ENCODE measurements around the gene DTNA.

- TF ChIP-seq, protein P1, sequence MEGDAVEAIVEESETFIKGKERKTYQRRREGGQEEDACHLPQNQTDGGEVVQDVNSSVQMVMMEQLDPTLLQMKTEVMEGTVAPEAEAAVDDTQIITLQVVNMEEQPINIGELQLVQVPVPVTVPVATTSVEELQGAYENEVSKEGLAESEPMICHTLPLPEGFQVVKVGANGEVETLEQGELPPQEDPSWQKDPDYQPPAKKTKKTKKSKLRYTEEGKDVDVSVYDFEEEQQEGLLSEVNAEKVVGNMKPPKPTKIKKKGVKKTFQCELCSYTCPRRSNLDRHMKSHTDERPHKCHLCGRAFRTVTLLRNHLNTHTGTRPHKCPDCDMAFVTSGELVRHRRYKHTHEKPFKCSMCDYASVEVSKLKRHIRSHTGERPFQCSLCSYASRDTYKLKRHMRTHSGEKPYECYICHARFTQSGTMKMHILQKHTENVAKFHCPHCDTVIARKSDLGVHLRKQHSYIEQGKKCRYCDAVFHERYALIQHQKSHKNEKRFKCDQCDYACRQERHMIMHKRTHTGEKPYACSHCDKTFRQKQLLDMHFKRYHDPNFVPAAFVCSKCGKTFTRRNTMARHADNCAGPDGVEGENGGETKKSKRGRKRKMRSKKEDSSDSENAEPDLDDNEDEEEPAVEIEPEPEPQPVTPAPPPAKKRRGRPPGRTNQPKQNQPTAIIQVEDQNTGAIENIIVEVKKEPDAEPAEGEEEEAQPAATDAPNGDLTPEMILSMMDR (IDR thresholded peaks at IDR 0.05): no peak
- TF ChIP-seq POLR2A (IDR thresholded peaks at IDR 0.05): no peak
These were observed 70.8 kb downstream of the DTNA start for GRCh38 chr18:34780856-34781255.

All from thyroid gland (tissue), 4 donors.